Ishikawa (cell line): ENCODE data around the gene EHBP1L1.

Experiments
- CEBPB ChIP-seq: IDR thresholded peaks from 2 replicates; pipeline ENCODE4 v1.6.1; 2012
- TEAD4 ChIP-seq: IDR thresholded peaks from 2 replicates; pipeline ENCODE4 v1.6.1; 2012

DNA sequence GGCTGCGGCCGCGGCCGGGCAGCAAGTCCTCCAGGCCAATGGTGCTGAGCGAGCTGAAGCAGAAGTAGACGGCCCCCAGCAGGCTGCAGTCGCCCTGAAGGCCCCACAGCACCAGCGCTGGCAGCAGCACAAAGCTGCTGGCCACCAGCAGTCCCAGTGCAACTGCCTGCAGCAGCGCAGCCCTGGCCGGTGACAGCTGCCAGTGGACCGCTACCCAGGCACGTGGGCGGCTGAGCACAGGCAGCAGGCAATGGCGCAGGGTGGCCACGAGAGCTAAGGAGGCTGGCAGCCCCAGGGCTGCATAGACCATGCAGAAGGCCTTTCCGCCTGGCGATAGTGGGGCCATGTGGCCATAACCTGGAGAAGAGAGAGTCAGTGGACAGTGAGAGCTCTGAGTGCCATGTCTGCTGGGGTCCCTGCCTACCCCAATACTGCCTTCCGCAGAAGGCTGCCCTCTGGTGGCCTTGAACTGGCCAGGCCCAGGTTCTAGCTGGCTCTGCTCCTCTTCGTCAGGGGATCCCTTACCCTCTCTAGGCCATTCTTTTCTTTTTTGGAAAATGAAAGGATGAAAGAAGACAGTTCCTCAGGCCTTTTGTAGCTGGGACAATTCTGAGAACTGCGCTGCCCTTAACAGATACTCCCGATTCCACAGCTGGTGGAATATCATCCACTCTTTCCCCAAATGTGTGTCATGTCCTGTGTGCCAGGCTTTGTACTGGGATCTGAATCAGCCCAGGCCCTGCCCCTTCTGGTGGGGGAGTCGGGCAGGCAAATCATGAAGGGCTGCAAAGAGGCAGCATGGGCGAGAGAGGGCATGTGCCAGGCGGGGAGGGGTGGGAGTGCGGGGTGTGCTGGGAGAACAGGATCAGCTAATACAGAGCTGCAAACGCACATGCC, 17.9 kb downstream of the EHBP1L1 start:
- TF ChIP-seq CEBPB: no peak
- no peak for TF ChIP-seq TEAD4
